Fibroblast of lung (primary cell): ENCODE data around the gene HYKK. TPM values are rescaled to one million over a fixed set of nuclear protein-coding genes. Genes with fewer than 3 reads are reported as not detected.

ENCODE experiments used
- DNase-seq, 2 donors: peaks; one replicate each; pipeline versions ENCODE4 v3.0.0 to v3.0.0-alpha.2; 2010; ENCODE audit warnings: low read depth in 2 of 2
- H2AFZ ChIP-seq: 2 replicates; pipeline ENCODE4 v1.5.1; 2012; ENCODE audit warnings: low read length, control low read depth, inconsistent platforms
- H3K27ac ChIP-seq: 2 replicates; pipeline ENCODE4 v1.5.1; 2011; ENCODE audit warnings: low read length, control low read depth; ENCODE audit not compliant: insufficient read depth
- H3K27me3 ChIP-seq: 2 replicates; pipeline ENCODE4 v1.5.1; 2011; ENCODE audit warnings: mild to moderate bottlenecking, low read length; ENCODE audit not compliant: control insufficient read depth, insufficient read depth
- H3K36me3 ChIP-seq: 2 replicates; pipeline ENCODE4 v1.5.1; 2011; ENCODE audit warnings: low read length; ENCODE audit not compliant: control insufficient read depth, insufficient read depth
- H3K4me1 ChIP-seq: 2 replicates; pipeline ENCODE4 v1.5.1; 2011; ENCODE audit warnings: low read length; ENCODE audit not compliant: control insufficient read depth, insufficient read depth; ENCODE audit errors: extremely low read depth
- H3K4me2 ChIP-seq: 2 replicates; pipeline ENCODE4 v1.5.1; 2011; ENCODE audit warnings: low read length, control low read depth; ENCODE audit not compliant: insufficient read depth; ENCODE audit errors: extremely low read depth
- H3K4me3 ChIP-seq, 4 experiments: fragments of 200-600 bp in 1 of 4; sonication (generic) in 1 of 4; replicated peaks in 1 of 4; 2 replicates each; pipeline ENCODE4 v1.5.1; 2011 to 2016; ENCODE audit warnings: low read length in 4 of 4, low read depth in 3 of 4, mild to moderate bottlenecking in 3 of 4, control low read depth in 2 of 4, inconsistent platforms in 1 of 4, mixed read lengths in 1 of 4; ENCODE audit not compliant: insufficient read depth in 1 of 4; ENCODE audit errors: control extremely low read depth in 1 of 4
- H3K79me2 ChIP-seq: 2 replicates; pipeline ENCODE4 v1.5.1; 2012; ENCODE audit warnings: mild to moderate bottlenecking, low read length, inconsistent platforms; ENCODE audit not compliant: control insufficient read depth, insufficient read depth
- H3K9ac ChIP-seq: 2 replicates; pipeline ENCODE4 v1.5.1; 2011; ENCODE audit warnings: mild to moderate bottlenecking, low read length, control low read depth; ENCODE audit not compliant: insufficient read depth
- H3K9me3 ChIP-seq: 2 replicates; pipeline ENCODE4 v1.5.1; 2012; ENCODE audit warnings: low read depth, low read length; ENCODE audit not compliant: control insufficient read depth, insufficient read depth
- H4K20me1 ChIP-seq: 2 replicates; pipeline ENCODE4 v1.5.1; 2011; ENCODE audit warnings: low read length; ENCODE audit not compliant: control insufficient read depth, insufficient read depth; ENCODE audit errors: extremely low read depth
- CTCF ChIP-seq, 2 donors: IDR thresholded peaks in 1 of 2; conservative IDR thresholded peaks in 1 of 2; 1 replicate in 1 of 2; 2 replicates in 1 of 2; pipeline ENCODE4 v1.5.1; 2011 to 2012; ENCODE audit warnings: low read length in 2 of 2, control low read depth in 1 of 2, inconsistent platforms in 1 of 2, low read depth in 1 of 2, mild to moderate bottlenecking in 1 of 2
- EZH2 ChIP-seq: IDR thresholded peaks from 2 replicates; pipeline ENCODE4 v1.5.1; 2012; ENCODE audit warnings: low read length, control low read depth, mild to moderate bottlenecking; ENCODE audit errors: missing control alignments
- polyA plus RNA-seq, 2 donors: library from polyadenylated mRNA; depleted of rRNA in 1 of 2; stranded (reverse) in 1 of 2; unstranded in 1 of 2; fragments of >200 nt; gene quantifications; 2 replicates each; pipeline ENCODE4 v1.2.1, GENCODE V29; 2011 to 2012; ENCODE audit warnings: missing spikeins in 1 of 2
- total RNA-seq: library from RNA; depleted of rRNA; stranded (reverse); fragments of >200 nt; gene quantifications from 2 replicates; pipeline ENCODE4 v1.2.1, GENCODE V29; 2014

Gene HYKK
- total and polyA plus RNA-seq, 2 donors (not counting 1 experiment from before 2014, with no cell fraction given): 2.0 to 3.6 TPM

- H2AFZ ChIP-seq: no peak overlapping the region
These were observed 60.2 kb downstream of the HYKK start for GRCh38 chr15:78567531-78567930.

GRCh38 chr15:78570710-78571109 is 63.3 kb downstream of the HYKK start:
- Histone ChIP-seq H3K79me2 (no peaks in the 10 kb centered on the region), H4K20me1 (no peaks in the 10 kb centered on the region), H3K4me3 (no peak overlapping the region), H3K9me3 (no peaks in the 10 kb centered on the region), H3K27me3 (peaks cover 5% of the 10 kb centered on the region), H2AFZ (no peak overlapping the region), H3K27ac (no peak overlapping the region), H3K4me2 (no peak overlapping the region), H3K36me3 (no peaks in the 10 kb centered on the region), H3K4me1 (peaks cover 3% of the 10 kb centered on the region), H3K9ac (no peak overlapping the region)
- DNase-seq: no peak
- TF ChIP-seq CTCF (conservative IDR thresholded peaks at IDR 0.05 in 1 of 2, IDR thresholded peaks at IDR 0.05 in 1 of 2; ENCODE audit: low read depth in 1 of 2, low read length in 2 of 2) (no peak), EZH2 (no peak)

More at GRCh38 chr15:78567531-78567930, 60.2 kb downstream of the HYKK start:
- Histone ChIP-seq H3K27ac (no peak overlapping the region), H3K9ac (no peak overlapping the region), H3K36me3 (no peaks in the 10 kb centered on the region), H4K20me1 (no peaks in the 10 kb centered on the region), H3K79me2 (no peaks in the 10 kb centered on the region), H3K4me2 (no peak overlapping the region), H3K27me3 (peaks cover 5% of the 10 kb centered on the region), H3K9me3 (no peaks in the 10 kb centered on the region), H3K4me1 (peaks cover 3% of the 10 kb centered on the region), H3K4me3 (no peak overlapping the region)
- no peak for DNase-seq
- TF ChIP-seq EZH2 (no peak), CTCF (conservative IDR thresholded peaks at IDR 0.05 in 1 of 2, IDR thresholded peaks at IDR 0.05 in 1 of 2; ENCODE audit: low read depth in 1 of 2, low read length in 2 of 2) (no peak)

- Histone ChIP-seq H3K9me3 (no peaks in the 10 kb centered on the region), H3K9ac (no peak overlapping the region), H3K79me2 (no peaks in the 10 kb centered on the region), H3K36me3 (no peaks in the 10 kb centered on the region), H3K27me3 (no peaks in the 10 kb centered on the region), H3K4me3 (no peak overlapping the region), H4K20me1 (no peaks in the 10 kb centered on the region), H3K4me1 (no peaks in the 10 kb centered on the region), H3K27ac (no peak overlapping the region), H3K4me2 (no peak overlapping the region), H2AFZ (no peak overlapping the region)
- no peak for DNase-seq
- TF ChIP-seq CTCF (conservative IDR thresholded peaks at IDR 0.05 in 1 of 2, IDR thresholded peaks at IDR 0.05 in 1 of 2; ENCODE audit: low read depth in 1 of 2, low read length in 2 of 2) (no peak), EZH2 (no peak)
These were observed 64.0 kb downstream of the HYKK start for GRCh38 chr15:78571382-78571781.
